ENCODE data around the gene HPN.

- TF ChIP-seq, protein P1, sequence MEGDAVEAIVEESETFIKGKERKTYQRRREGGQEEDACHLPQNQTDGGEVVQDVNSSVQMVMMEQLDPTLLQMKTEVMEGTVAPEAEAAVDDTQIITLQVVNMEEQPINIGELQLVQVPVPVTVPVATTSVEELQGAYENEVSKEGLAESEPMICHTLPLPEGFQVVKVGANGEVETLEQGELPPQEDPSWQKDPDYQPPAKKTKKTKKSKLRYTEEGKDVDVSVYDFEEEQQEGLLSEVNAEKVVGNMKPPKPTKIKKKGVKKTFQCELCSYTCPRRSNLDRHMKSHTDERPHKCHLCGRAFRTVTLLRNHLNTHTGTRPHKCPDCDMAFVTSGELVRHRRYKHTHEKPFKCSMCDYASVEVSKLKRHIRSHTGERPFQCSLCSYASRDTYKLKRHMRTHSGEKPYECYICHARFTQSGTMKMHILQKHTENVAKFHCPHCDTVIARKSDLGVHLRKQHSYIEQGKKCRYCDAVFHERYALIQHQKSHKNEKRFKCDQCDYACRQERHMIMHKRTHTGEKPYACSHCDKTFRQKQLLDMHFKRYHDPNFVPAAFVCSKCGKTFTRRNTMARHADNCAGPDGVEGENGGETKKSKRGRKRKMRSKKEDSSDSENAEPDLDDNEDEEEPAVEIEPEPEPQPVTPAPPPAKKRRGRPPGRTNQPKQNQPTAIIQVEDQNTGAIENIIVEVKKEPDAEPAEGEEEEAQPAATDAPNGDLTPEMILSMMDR (IDR thresholded peaks at IDR 0.05; ENCODE audit: low read length), result no peak
- no peak for TF ChIP-seq EZH2 (IDR thresholded peaks at IDR 0.05; ENCODE audit: borderline replicate concordance, low read length)
These were observed 22.4 kb upstream of the HPN start for GRCh38 chr19:35019144-35019543.
